Uterus (tissue), 4 donors: ENCODE data around the gene ZNF579. TPM values are rescaled to one million over a fixed set of nuclear protein-coding genes. Genes with fewer than 3 reads are reported as not detected.

Source experiments
- DNase-seq, 2 donors: peaks; one replicate each; pipeline ENCODE4 v3.0.0-alpha.2; 2019 to 2020
- H3K27ac ChIP-seq, 2 donors: fragments of 200-600 bp; sonication (generic); 1 replicate in 1 of 2; 2 replicates in 1 of 2; pipeline ENCODE4 v1.5.1; 2016 to 2018
- H3K27me3 ChIP-seq, 2 donors: fragments of 200-600 bp; sonication (generic); one replicate each; pipeline ENCODE4 v1.5.1; 2018 to 2019; ENCODE audit warnings: control low read depth in 1 of 2
- H3K36me3 ChIP-seq, 2 donors: fragments of 200-600 bp; sonication (generic); one replicate each; pipeline ENCODE4 v1.5.1; 2019; ENCODE audit warnings: control low read depth in 1 of 2
- H3K4me1 ChIP-seq, 2 donors: fragments of 200-600 bp; sonication (generic); one replicate each; pipeline ENCODE4 v1.5.1; 2018 to 2019; ENCODE audit warnings: control low read depth in 1 of 2
- H3K4me3 ChIP-seq, 2 donors: fragments of 200-600 bp; sonication (generic); 1 replicate in 1 of 2; 2 replicates in 1 of 2; pipeline ENCODE4 v1.5.1; 2018 to 2019; ENCODE audit warnings: mild to moderate bottlenecking in 1 of 2
- H3K9me3 ChIP-seq, 2 donors: fragments of 200-600 bp; sonication (generic); one replicate each; pipeline ENCODE4 v1.5.1; 2019; ENCODE audit warnings: control low read depth in 1 of 2
- CTCF ChIP-seq, 4 experiments: fragments of 200-600 bp in 2 of 4; fragments of 450-650 bp in 2 of 4; sonication (generic) in 2 of 4; IDR thresholded peaks; one replicate each; pipeline ENCODE4 v1.5.1; 2016 to 2019; ENCODE audit warnings: antibody characterized with exemption in 4 of 4, mild to moderate bottlenecking in 2 of 4, moderate library complexity in 1 of 4
- POLR2A ChIP-seq, 2 donors: fragments of 450-650 bp; IDR thresholded peaks; one replicate each; pipeline ENCODE4 v1.6.1; 2016; ENCODE audit warnings: antibody characterized with exemption in 2 of 2, mild to moderate bottlenecking in 1 of 2, moderate library complexity in 1 of 2
- intact Hi-C: fragments of 100-400 bp; cut with DNase I; formaldehyde crosslinking; loops from one replicate; pipeline ENCODE4 v1.15.1; 2023; ENCODE audit warnings: low total_unique reads
- total RNA-seq, 4 donors: library from RNA; depleted of rRNA in 3 of 4; stranded (reverse); fragments of >200 nt in 3 of 4; gene quantifications; one replicate each; pipeline versions ENCODE4 v1.1.0 to v1.2.4, GENCODE V29; 2014 to 2023
- donor health status: DM: yes; HTN: yes; CAD: no.

Gene ZNF579
- total RNA-seq, 4 donors from 2014 or later = 4.4 to 21.9 TPM; not detected in 2

- no peak overlapping the region for H3K27ac ChIP-seq
- H3K4me3 ChIP-seq = no peak overlapping the region
- H3K9me3 ChIP-seq = no peaks in the 10 kb centered on the region
- intact Hi-C loops = no loop called here
- H3K36me3 ChIP-seq = no peaks in the 10 kb centered on the region
- no peak for DNase-seq
- H3K27me3 ChIP-seq = no peaks in the 10 kb centered on the region
- TF ChIP-seq POLR2A (IDR thresholded peaks at IDR 0.05) (no peak), CTCF (IDR thresholded peaks at IDR 0.05) (no peak)
- H3K4me1 ChIP-seq = peaks cover 0 to 5% of the 10 kb centered on the region in 2 donors
Observed at GRCh38 chr19:55552620-55553019, 28.0 kb downstream of the ZNF579 start.

GRCh38 chr19:55552206-55552605 lies 28.4 kb downstream of the ZNF579 start:
- no peaks in the 10 kb centered on the region for H3K9me3 ChIP-seq
- no peaks in the 10 kb centered on the region for H3K27me3 ChIP-seq
- no peak for DNase-seq
- H3K36me3 ChIP-seq = no peaks in the 10 kb centered on the region
- peaks cover 0 to 5% of the 10 kb centered on the region in 2 donors for H3K4me1 ChIP-seq
- no peak overlapping the region for H3K27ac ChIP-seq
- intact Hi-C loops = no loop called here
- H3K4me3 ChIP-seq = no peak overlapping the region
- no peak for TF ChIP-seq CTCF (IDR thresholded peaks at IDR 0.05)
- TF ChIP-seq POLR2A (IDR thresholded peaks at IDR 0.05) = no peak

GRCh38 chr19:55550321-55550650 lies 30.4 kb downstream of the ZNF579 start:
- intact Hi-C loops = no loop called here
- H3K9me3 ChIP-seq = no peaks in the 10 kb centered on the region
- no peaks in the 10 kb centered on the region for H3K27me3 ChIP-seq
- H3K4me1 ChIP-seq = peaks cover 0 to 5% of the 10 kb centered on the region in 2 donors
- no peak overlapping the region for H3K4me3 ChIP-seq
- no peak for DNase-seq
- TF ChIP-seq CTCF (IDR thresholded peaks at IDR 0.05) (no peak), POLR2A (IDR thresholded peaks at IDR 0.05) (no peak)
- H3K36me3 ChIP-seq = no peaks in the 10 kb centered on the region
- H3K27ac ChIP-seq = peak overlapping the region in 1 of 2 donors; percentile 43

GRCh38 chr19:55549500-55550320 lies 30.9 kb downstream of the ZNF579 start:
- Histone ChIP-seq H3K27ac (peak overlapping the region; percentile 20 to 43), H3K9me3 (no peaks in the 10 kb centered on the region), H3K4me1 (peaks cover 0 to 5% of the 10 kb centered on the region in 2 donors), H3K36me3 (no peaks in the 10 kb centered on the region), H3K4me3 (no peak overlapping the region), H3K27me3 (no peaks in the 10 kb centered on the region)
- TF ChIP-seq POLR2A (IDR thresholded peaks at IDR 0.05) (no peak), CTCF (IDR thresholded peaks at IDR 0.05) (no peak)
- intact Hi-C loops = no loop called here
- no peak for DNase-seq

- intact Hi-C loops = no loop called here
- no peak overlapping the region for H3K4me3 ChIP-seq
- DNase-seq = peak; percentile 44 to 65
- H3K27me3 ChIP-seq = no peaks in the 10 kb centered on the region
- no peaks in the 10 kb centered on the region for H3K9me3 ChIP-seq
- no peaks in the 10 kb centered on the region for H3K36me3 ChIP-seq
- H3K27ac ChIP-seq = peak overlapping the region; percentile 64 to 78
- TF ChIP-seq POLR2A (IDR thresholded peaks at IDR 0.05) = no peak
- TF ChIP-seq CTCF (IDR thresholded peaks at IDR 0.05) = no peak
- no peaks in the 10 kb centered on the region for H3K4me1 ChIP-seq
Observed at GRCh38 chr19:55546822-55547614, 33.6 kb downstream of the ZNF579 start.
